ENCODE data around the gene NRXN3.

The NRXN3 gene

GRCh38 chr14:79514700-79515099, 1344.5 kb downstream of the NRXN3 start:
- no peak for DNase-seq

GRCh38 chr14:79515158-79515557, 1345.0 kb downstream of the NRXN3 start:
- DNase-seq, result no peak

GRCh38 chr14:79516009-79516408, 1345.8 kb downstream of the NRXN3 start:
- DNase-seq, result no peak

GRCh38 chr14:79525416-79525815, 1355.2 kb downstream of the NRXN3 start:
- no peak for DNase-seq

GRCh38 chr14:79528828-79529416, 1358.7 kb downstream of the NRXN3 start:
- no peak for DNase-seq

- no peak for DNase-seq
These were observed 1360.4 kb downstream of the NRXN3 start for GRCh38 chr14:79530555-79530954.

- no peak for DNase-seq
These were observed 1364.7 kb downstream of the NRXN3 start for GRCh38 chr14:79534703-79535353.

- DNase-seq, result no peak
These were observed 1370.2 kb downstream of the NRXN3 start for GRCh38 chr14:79540394-79540793.

- DNase-seq, result no peak
These were observed 1371.9 kb downstream of the NRXN3 start for GRCh38 chr14:79542121-79542520.

GRCh38 chr14:79543348-79543747, 1373.2 kb downstream of the NRXN3 start:
- DNase-seq, result no peak

GRCh38 chr14:79543967-79544697, 1374.0 kb downstream of the NRXN3 start:
- DNase-seq, result no peak

- DNase-seq, result no peak
These were observed 1374.5 kb downstream of the NRXN3 start for GRCh38 chr14:79544698-79545070.

- DNase-seq, result no peak
These were observed 1378.7 kb downstream of the NRXN3 start for GRCh38 chr14:79548836-79549235.

- DNase-seq, result no peak
These were observed 1379.3 kb downstream of the NRXN3 start for GRCh38 chr14:79549515-79549914.

GRCh38 chr14:79551523-79551922, 1381.3 kb downstream of the NRXN3 start:
- DNase-seq, result no peak

- no peak for DNase-seq
These were observed 1382.6 kb downstream of the NRXN3 start for GRCh38 chr14:79552778-79553177.

- DNase-seq, result no peak
These were observed 1384.6 kb downstream of the NRXN3 start for GRCh38 chr14:79554816-79555215.

GRCh38 chr14:79555429-79555828, 1385.3 kb downstream of the NRXN3 start:
- DNase-seq, result no peak

GRCh38 chr14:79557309-79557708, 1387.1 kb downstream of the NRXN3 start:
- no peak for DNase-seq

GRCh38 chr14:79562185-79562584, 1392.0 kb downstream of the NRXN3 start:
- no peak for DNase-seq

GRCh38 chr14:79564371-79564770, 1394.2 kb downstream of the NRXN3 start:
- DNase-seq, result no peak

GRCh38 chr14:79567306-79567705, 1397.1 kb downstream of the NRXN3 start:
- no peak for DNase-seq

- DNase-seq, result no peak
These were observed 1398.4 kb downstream of the NRXN3 start for GRCh38 chr14:79568594-79568993.

- no peak for DNase-seq
These were observed 1398.9 kb downstream of the NRXN3 start for GRCh38 chr14:79569072-79569471.

Measured in NCI-H2029 treated with DMSO at 0.1 percent for 48 hours (cell line).